AG04450 (cell line): Measurements from ENCODE around the gene GABBR2. TPM values are rescaled to one million over a fixed set of nuclear protein-coding genes. Genes with fewer than 3 reads are reported as not detected.

Experiments used
- CTCF ChIA-PET: fragments of 300-600, 350-600 bp; formaldehyde crosslinking; extraction: SDS; loops from one replicate; lab custom pipeline; 2022; ENCODE audit warnings: antibody characterized with exemption, inconsistent platforms; lab: Charles Lee
- POLR2A ChIA-PET: fragments of 350-600 bp; formaldehyde crosslinking; extraction: SDS; loops from one replicate; lab custom pipeline; 2021; ENCODE audit warnings: antibody characterized with exemption, inconsistent platforms; lab: Yijun Ruan, JAX
- DNase-seq: peaks from one replicate; pipeline ENCODE4 v3.0.0-alpha.2; 2011; ENCODE audit warnings: low read depth, low spot score
- H3K27ac ChIP-seq: one replicate; pipeline ENCODE4 v1.5.1; 2012; ENCODE audit warnings: low read depth, low read length, control low read depth
- H3K27me3 ChIP-seq: one replicate; pipeline ENCODE4 v1.6.0; 2012; ENCODE audit warnings: low read length; ENCODE audit not compliant: control insufficient read depth, insufficient read depth
- H3K4me3 ChIP-seq: 2 replicates; pipeline ENCODE4 v1.5.1; 2011; ENCODE audit warnings: mild to moderate bottlenecking, low read depth, low read length, control low read depth
- H3K9me3 ChIP-seq: 2 replicates; pipeline ENCODE4 v1.5.1; 2012; ENCODE audit warnings: low read length; ENCODE audit not compliant: control insufficient read depth, insufficient read depth
- CTCF ChIP-seq: IDR thresholded peaks from 2 replicates; pipeline ENCODE4 v1.5.1; 2011; ENCODE audit warnings: low read depth, low read length, control low read depth, inconsistent platforms
- polyA plus RNA-seq: library from polyadenylated mRNA; depleted of rRNA; stranded (reverse); fragments of >200 nt; gene quantifications from 2 replicates; pipeline ENCODE4 v1.2.3, GENCODE V29; 2011

Gene GABBR2
- polyA plus RNA-seq, 1 experiment, result 2.4 TPM

- no peak for DNase-seq
- no peak overlapping the region for H3K27ac ChIP-seq
- peaks cover 4% of the 10 kb centered on the region; the same call in 1 of the 2 replicates for H3K9me3 ChIP-seq
- ChIA-PET POLR2A (no interaction called here), CTCF (interaction anchor here (2.2 kb wide), 1 partner anchor 357 kb away, joined by 5 read pairs; no protein-coding TSS in a partner anchor)
- TF ChIP-seq CTCF, result no peak
- H3K4me3 ChIP-seq, result no peak overlapping the region
- H3K27me3 ChIP-seq, result peaks cover 8% of the 10 kb centered on the region
Observed at GRCh38 chr9:98418578-98419259, 290.0 kb downstream of the GABBR2 start.

DNA sequence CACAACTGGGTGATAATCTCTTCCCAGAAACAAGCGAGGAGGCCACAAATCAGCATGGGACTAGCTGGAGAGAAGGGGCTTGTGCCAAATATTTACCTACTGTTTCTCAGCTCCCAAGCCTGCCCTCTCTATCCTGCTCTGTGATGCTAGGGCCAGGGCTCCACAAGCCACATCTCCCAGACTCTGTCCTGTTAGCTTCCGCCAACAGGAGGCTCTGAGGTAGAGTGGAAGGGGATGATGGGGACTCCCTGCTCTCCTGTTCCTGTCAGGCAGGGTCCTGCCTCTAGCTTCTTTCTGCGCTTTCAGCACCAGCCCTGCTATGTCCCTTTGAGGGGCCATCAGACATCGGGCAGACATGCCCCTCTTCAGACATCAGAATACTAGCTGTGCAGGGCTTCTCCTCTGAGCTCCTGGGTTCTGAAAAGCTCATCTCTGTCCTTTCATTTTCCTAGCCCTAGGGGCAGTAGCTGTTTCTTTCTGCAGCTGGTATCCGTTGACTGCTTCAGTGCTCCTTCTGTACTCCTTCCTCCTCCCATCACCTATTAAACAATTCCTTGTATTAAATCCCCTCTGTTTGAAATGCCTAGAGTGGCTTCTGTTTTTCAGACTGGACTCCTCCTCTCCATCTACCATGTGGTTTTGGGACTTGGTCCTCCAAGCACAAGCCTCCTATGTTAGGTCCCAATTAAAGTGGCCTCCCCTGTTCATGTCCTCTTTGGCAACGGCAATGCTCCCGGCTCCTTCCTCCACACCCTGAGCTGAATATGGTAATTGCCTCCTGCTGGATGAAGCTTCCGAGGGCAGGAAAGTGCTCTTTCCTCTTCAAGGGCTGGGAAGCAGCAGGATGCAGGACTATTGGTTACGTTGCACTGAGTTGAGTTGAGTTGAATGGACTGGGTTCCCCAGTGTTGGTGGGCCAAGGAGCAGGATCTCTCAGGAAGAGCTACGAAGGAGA, 292.2 kb downstream of the GABBR2 start:
- H3K4me3 ChIP-seq, result no peak overlapping the region
- CTCF ChIA-PET, result interaction anchor here (1.5 kb wide), 1 partner anchor 51 kb away, joined by 3 read pairs; no protein-coding TSS in a partner anchor
- no peak overlapping the region for H3K27ac ChIP-seq
- TF ChIP-seq CTCF, result no peak
- no peak for DNase-seq
- peaks cover 4% of the 10 kb centered on the region; the same call in 1 of the 2 replicates for H3K9me3 ChIP-seq
- peaks cover 8% of the 10 kb centered on the region for H3K27me3 ChIP-seq
- POLR2A ChIA-PET, result no interaction called here

DNA sequence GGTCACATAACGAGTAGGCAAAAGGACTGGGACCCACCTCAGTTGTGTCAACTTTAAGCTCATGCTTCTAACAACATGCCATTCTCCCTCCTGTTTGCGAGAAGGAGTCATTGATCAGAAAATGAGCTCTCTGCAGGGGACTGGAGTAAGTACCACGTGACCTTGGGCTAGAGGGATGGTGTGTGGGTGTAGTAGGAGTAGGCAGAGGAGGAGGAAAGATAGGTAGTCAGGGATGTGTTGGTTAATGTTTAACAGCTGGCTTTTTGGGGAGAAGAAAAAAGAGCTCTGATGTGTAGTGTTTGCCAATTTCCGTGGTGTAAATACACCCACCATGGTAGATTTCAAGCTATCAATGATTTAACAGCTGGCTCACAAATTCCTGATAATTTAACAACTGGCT, 293.0 kb downstream of the GABBR2 start:
- CTCF ChIA-PET, result interaction anchor here (1.5 kb wide), 1 partner anchor 51 kb away, joined by 3 read pairs; no protein-coding TSS in a partner anchor
- Histone ChIP-seq H3K9me3 (peaks cover 4% of the 10 kb centered on the region; the same call in 1 of the 2 replicates), H3K4me3 (no peak overlapping the region), H3K27me3 (peaks cover 8% of the 10 kb centered on the region), H3K27ac (no peak overlapping the region)
- POLR2A ChIA-PET, result no interaction called here
- no peak for DNase-seq
- TF ChIP-seq CTCF, result no peak

GRCh38 chr9:98413084-98413483, 295.7 kb downstream of the GABBR2 start:
- H3K27me3 ChIP-seq, result peaks cover 8% of the 10 kb centered on the region
- H3K9me3 ChIP-seq, result peaks cover 4% of the 10 kb centered on the region; the same call in 1 of the 2 replicates
- DNase-seq, result no peak
- CTCF ChIA-PET, result no interaction called here
- TF ChIP-seq CTCF, result no peak
- no peak overlapping the region for H3K27ac ChIP-seq
- POLR2A ChIA-PET, result no interaction called here
- no peak overlapping the region for H3K4me3 ChIP-seq
